Endothelial cell of hepatic sinusoid (primary cell): ENCODE results near the gene INPP4B.
"Not testable (repeated sequence)": the region's sequence is repeated elsewhere in the genome, so short reads cannot be mapped to it uniquely, and the experiment has no call there.

Experiments used
- in situ Hi-C: cut with HindIII; loops from 2 replicates; pipeline ENCODE4 v1.10.0; 2017; ENCODE audit warnings: low sequenced_read_pairs

The INPP4B gene

DNA sequence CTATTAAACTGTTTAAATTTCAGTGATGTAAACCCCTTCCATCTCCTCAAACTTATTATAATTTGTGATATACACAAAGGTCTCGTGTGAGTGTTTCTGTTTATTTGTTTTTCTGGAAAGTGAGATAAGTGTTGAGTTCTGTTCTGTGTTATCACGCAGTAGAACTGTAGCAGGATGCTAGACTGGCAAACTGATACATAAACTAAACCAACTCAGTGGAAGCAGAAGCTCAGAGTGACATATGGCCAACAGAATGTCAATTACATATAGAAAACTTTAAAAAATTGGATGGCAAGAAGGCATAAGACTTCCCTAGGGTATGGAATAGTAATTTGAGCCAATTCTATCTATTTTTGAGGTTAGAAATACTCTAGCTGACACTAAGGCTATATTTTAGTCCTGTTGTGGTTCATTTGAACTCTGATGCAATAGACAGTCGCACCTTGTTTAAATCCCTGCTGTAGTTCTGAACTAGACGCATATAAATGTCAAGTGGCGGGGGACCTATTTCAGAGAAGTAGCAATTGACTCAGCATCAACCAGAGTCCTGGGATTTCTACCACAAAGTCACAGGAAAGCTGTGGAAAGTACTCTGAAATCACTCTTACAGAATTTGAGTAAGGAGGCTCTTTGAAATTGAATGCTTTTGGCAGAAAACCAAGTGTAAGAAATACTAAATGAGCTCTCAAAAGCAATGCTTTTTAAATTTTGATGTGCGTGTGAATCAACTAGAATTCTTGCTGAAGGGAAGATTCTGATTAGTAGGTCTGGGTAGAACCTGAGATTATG lies 294.4 kb downstream of the INPP4B start:
- in situ Hi-C loops, result no loop called here

DNA sequence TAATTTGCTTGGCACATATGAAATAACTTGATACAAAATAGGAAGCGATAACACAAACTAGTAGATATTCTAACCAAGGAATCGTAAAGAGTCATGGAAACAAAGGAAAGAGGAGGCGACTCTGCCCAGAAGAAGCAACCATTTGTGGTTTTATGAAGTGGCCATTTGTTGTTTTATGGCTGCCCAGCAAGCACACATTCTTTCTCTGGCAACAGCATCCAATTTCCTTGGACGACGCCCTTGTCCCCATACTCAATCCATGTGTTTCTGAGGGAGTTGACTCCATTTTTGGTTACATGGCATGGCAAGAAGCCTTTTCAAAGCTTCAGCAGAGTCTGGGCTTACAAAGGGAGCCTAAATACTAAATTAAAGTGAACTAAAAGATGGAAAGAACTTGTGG lies 295.1 kb downstream of the INPP4B start:
- in situ Hi-C loops, result no loop called here

DNA sequence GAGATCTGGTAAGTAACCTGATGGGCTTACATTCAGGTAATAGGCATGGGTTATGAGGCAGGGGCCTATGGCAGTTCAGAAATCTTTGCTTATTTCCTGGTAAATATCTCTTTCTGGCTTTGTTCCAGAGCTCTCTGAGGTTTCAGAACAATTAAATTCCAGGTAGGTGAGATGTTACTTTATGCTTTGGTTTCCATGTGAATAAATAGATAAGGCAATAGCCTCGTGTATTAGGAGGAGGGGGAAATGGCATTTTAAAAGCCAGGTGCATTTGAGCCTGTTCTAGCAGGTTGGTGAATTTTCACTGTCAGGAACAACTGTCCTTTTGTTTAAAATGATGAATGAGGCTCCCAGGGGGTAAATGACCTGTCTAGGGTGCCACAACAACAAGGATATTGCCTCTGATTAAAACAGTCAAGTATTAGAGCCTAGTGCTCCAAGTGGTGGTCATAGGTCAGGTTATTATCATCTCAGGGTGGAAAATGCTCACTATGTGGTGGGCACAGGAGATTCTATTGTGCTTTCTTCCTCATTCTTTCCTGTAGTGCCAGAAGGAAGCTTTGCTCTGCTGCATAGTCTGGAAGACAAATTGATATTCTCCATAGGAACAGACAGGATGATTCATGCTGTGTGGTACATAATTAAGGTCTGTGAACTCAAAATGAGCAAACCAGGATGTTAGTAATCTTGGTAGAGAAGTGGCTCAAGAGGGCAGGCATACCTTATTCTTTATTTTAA lies 296.2 kb downstream of the INPP4B start:
- in situ Hi-C loops, result no loop called here

DNA sequence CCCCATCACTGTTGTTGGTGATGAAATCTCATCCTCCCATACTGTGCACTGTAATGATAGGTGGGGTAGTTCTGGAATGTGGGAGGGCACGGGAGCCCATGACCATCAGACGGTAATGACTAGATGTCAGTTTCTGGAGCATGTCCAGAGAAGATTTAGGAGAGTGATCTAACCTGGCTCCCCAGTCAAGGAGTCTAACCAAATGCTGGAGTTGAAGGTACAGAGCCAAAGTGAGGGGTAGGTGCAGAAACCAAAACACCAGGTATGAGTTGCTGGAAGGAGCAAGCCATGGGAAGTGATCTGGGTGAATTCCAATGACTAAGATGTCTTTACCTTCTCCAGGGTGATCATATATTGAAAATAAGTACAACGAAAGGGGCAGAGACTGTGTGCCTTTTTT lies 296.9 kb downstream of the INPP4B start:
- in situ Hi-C loops, result no loop called here

DNA sequence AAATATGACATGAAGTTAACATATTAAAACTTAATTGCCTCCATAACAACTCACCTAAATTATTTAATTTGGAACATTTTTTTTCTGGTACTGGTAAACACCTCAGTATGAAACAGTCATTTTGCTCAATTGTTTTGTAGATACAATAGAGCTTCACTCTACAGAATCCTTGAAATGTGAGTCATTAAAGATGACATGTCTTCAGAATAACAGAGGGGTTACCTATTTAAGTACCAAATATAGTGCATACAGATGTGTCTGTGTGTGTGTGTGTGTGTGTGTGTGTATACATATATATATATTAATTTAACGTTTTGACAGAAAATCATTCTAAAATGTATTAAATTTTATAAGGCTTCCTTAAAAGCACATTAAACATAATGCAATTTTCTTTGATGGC lies 297.6 kb downstream of the INPP4B start:
- in situ Hi-C loops, result no loop called here

DNA sequence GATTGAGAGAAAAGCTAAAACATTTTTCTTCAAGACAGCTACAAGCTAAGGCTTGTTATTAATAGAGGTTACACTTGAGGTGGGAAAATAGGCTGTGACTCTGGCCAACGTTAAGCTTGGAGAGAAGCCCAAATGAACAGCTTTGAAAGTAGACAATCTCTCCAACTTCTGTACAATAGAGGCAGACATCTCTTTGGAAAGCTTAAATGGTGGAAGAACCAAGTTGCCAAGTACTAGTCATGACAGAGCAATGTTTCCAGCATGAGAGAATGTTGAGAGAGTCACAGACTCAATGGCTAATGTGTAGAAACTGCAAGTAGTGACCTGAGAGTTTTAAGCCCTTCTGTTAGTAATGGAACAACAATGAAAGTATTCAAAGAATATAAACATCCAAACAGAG lies 298.1 kb downstream of the INPP4B start:
- in situ Hi-C loops, result no loop called here

DNA sequence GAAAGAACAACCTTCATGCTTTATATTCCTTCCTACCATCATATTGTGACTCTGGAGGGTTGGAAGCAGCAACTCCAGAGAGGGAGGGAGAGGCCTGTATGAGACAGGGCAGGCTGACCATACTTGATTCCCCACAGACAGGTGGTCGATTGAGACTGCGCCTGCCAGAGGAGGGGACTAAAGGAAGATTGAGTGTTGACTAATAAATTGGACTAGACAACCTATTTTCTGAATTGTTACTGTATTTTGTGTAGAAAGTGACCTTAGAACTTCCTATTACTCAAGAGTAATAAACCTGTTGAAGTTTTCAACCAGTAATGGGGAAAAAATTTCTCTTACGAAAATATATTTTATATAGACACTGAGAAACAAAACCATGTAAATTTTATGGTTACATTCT lies 301.5 kb downstream of the INPP4B start:
- in situ Hi-C loops, result no loop called here

DNA sequence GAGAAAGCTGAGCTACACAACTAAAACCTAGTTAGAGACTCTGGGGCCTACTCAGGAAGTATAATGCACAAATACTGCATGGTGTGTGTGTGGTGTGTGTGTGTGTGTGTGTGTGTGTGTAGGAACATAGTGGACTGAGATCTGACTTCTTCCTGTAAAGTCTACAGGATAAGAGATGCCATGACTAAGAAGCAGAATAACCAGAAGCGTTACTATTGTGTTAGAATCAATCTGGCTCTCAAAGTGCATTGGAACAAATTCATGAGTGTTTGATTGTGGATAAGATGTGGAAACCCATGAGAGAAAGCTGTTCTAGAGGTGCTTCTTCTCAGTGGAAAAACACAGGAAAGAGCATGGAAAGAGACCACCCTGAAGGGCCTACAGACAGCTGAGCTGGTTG lies 302.1 kb downstream of the INPP4B start:
- in situ Hi-C loops, result no loop called here

DNA sequence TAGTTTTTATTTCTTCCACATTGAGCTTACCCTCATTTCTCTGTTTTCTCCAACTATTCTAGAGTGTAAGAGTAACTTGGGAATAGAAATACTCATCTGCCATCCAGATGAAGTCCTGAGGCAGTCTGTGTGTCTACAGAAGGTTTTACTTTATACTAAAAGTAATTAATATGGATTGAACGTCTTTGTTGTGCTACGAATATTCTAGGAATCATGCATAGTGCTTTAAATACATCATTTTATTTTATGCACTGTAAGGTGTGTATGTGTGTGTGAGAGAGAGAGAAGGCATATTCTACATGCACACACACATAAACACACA lies 305.7 kb downstream of the INPP4B start:
- in situ Hi-C loops, result no loop called here

DNA sequence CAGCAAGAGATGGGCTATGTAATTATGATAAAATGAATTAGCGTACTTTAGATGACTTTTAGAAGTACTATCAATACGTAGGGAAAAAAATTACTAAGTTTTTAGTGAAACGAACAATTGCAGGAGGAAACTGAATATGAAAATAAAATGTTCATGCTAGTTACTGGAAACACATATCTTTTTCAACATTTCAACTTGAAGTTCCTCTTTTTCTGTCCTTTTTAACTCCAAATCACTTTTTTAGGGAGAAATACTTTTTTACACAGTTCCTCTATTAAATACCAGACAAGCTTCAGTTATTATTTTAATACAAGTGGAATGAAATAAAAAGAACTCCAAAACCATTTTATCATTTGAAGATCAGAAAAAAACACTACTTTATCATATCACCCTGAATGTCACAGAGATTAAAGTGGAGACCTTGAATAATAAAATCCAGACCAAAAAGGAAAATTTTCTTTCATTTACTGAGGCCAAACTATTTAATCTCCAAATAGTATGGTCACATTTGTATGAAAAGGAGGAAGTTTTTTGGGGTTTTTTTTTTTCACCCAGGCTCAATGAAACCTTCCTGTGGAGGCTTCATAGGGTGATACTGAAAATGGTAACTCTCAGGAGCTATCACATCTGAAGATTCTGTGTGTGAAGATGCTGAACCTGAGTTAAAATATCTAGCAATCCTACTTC lies 306.2 kb downstream of the INPP4B start:
- in situ Hi-C loops, result no loop called here

DNA sequence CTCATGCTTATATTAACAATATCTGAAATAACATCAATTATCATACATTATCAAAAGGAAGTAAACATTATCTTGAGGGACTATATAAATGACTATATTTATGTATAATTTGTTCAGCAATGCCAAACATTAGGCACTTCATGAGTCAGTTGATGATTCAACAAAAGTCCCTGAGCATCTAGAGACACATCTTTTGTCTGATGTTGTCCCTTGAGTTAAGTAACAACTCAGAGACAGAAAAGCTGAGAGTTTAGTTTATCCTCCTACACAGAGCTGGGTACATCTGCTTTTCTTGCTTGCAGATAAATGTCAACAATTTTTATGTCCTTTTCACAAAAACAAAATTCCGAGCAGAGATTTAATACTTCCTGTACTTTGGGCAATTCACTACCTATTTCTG lies 311.1 kb downstream of the INPP4B start:
- in situ Hi-C loops, result no loop called here

DNA sequence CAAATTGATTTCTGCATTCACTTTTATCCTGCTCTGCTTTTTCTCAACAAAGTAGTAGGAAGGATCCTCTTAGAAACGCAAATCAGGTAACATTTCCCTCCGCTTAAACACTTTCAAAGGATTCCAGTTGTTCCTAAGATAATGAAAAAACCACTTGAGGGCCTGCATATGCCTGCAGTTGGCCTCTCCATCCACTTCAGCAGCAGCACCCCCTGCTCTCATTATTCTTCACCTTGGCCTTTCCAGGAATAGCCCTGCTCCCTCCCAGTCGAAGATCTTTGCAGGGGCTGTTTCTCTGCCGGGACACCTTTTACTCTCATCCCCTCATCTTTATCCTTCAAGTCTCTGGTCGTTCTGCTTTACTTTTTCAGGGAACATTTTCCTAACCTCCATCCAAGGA lies 314.0 kb downstream of the INPP4B start:
- in situ Hi-C loops, result no loop called here

DNA sequence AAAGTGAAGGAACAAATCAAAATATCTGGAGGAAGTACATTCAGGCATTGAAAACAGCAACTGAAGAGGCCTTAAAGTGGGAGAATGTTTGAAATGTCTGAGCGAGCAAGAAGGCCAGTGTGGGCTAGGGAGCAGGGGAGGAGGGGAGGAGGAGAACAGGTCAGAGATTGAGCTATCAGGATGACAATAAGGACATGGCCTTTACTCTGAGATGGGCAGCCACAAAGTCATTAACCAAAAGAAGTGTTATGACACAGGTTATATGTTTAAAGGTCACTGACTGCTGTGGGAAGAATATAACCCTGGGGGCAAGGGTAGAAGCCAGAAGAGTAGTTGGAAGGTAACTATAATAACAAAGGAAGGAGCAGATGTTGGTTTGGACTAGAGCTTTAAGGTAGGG lies 315.4 kb downstream of the INPP4B start:
- in situ Hi-C loops, result no loop called here

DNA sequence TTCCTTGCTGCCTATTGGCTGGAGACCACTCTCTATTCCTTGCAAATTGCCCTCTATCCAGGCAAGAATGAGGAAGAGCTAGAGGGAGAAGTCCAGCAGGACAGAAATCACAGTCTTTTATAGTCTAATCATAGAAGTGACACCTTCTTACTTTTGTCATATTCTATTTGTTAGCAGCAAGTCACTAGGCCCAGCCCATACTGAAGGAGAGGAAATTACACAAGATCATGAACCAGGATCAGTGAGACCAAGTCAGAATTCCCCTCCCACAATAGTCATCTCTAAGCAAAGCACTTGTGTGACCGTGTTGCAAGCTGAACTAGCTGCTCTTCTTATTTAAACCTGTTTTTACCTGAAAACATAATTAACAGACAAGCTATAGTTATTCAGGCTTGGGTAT lies 317.7 kb downstream of the INPP4B start:
- in situ Hi-C loops, result no loop called here

DNA sequence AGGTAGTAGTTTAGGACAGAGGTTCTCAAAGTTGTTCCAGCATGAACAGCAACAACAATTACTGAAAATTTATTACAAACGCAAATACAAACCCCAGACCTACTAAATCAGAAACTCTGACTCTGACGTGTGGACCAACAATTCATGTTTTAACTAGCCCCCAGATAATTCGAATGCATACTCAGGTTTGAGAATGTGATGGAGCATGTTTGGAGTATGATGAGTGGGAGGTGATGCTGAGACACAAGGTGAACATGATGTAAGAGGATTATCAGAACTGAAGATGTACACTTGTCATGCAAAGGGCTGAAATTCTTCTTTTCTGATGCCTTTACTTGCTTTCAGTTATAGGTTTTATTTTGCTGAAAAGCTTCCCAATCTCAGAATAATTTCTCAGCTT lies 323.0 kb downstream of the INPP4B start:
- in situ Hi-C loops, result no loop called here

DNA sequence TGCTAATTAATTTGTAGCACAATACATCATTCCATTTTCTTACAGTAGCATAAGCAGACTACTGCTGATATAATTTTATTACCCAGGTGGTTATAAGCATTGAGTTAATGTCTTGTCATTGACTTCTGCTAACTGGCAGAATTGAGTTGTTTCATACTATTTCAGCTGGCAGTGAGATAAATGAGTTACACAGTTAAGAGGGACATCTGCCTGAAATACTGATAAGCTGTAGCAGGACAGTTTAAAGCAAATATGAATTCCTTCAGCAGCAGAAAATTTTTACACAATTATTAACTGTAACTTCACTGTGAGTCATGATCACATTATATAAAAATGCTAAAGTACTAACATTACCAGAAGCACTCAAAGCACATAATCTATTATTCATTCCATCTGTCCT lies 326.8 kb downstream of the INPP4B start:
- in situ Hi-C loops, result no loop called here

DNA sequence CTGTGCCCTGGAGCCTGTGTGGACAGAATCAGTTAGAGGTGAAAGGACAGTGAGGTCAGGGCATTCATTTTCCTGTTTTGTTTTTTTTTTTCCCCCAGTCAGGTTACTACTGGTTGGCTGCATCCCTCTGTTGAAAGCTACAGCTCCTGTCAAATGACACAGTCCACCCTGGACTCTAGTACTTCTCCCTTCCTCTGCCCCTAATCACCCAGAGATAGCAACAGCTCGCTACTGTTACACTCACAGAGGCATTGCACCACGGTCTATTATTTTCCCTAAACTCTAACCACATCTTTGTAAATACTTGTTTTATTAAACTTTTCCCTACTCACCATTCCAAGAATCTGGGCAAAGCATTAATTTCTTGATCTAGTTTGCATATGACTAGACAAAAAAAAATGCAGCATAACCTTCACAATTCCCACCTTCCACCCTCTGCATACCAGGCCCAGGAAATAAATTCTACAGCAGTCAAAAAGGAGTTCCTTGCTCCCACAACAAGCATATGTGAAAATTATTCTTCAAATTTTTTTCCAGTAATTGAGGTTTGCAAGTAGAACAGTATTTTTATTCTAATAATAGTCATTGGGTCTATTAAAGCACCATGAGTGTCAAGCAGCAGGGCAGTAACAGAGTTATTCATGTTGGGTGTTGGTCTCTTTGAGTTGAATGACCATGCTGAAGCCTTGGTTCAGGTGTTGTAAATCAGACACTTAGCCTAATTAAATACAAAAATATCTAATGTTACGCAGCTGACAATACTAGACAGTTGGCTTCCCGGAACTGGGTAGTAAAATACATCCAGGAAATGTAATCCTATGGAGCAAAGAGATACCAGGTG lies 329.2 kb downstream of the INPP4B start:
- in situ Hi-C loops, result no loop called here

DNA sequence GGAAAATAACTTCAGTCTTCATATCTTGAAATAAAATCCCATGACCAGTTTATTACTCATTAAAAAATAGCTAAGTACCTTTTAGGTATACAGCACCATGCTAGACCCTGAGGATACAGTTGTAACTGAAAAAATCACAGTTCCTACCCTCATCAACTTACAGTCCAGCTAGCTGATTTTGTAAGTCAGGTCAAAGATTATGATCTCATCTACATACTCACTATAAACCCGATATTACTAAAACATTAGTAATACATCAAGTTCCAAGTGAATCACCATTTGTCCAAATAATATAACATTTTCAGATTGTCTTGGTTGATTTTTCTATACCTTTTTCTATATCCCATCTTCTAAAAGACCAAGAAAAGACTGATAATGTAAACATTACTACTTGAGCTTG lies 333.9 kb downstream of the INPP4B start:
- in situ Hi-C loops, result no loop called here

DNA sequence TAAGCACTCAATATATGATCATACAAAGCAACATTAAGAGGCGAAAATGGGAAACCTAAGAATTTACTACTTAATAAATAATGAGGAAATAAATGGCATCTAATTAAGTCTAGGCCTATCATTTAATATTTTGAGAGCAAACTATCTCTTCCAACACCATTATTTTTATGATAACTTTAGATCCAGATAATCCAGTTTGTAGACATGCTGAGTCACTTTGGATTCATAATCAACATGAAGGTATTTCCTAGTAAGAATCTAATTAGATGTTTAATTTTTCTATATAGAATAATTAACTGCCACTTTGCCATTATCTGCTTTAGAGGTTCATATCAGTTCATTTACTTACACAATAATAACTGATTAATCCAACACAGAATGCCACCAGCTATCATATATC lies 336.2 kb downstream of the INPP4B start:
- in situ Hi-C loops, result no loop called here

DNA sequence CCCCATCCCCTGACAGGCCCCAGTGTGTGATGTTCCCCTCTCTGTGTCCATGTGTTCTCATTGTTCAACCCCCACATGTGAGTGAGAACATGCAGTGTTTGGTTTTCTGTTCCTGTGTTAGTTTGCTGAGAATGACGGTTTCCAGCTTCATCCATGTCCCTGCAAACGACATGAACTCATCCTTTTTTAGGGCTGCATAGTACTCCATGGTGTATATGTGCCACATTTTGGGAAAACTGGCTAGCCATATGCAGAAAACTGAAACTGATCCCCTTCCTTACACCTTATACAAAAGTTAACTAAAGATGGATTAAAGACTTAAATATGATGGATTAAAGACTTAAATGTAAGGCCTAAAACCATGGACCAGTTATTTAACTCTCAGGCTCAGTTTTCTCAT lies 336.7 kb downstream of the INPP4B start:
- in situ Hi-C loops, result not testable (repeated sequence)

DNA sequence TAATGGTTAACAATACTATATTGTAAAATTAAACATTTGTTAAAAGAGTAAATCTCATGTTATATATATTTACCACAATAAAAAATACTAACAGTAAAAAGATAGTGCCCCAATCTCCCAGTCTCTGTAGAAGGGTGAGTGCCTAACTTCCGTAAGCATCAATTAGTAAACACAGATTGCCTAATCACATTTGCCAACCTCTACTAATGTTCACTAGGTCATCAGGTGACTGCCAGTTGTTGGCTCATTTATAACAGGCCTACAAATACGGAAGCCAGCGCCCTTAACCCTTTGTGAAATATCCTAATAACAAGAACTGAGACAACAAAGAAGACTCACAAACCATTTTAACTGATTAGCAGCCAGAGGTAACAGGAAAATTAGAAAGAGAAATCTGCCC lies 345.1 kb downstream of the INPP4B start:
- in situ Hi-C loops, result no loop called here
